GM21825 (cell line): ENCODE results near the gene TLR9.

Source experiments
- ATAC-seq: cut with Tn5 transposase; IDR thresholded peaks from one replicate; pipeline ENCODE4 v1.9.1; 2021; ENCODE audit warnings: mild to moderate bottlenecking, moderate library complexity; ENCODE audit not compliant: unreplicated experiment

Gene TLR9

GRCh38 chr3:52218454-52218853, 7.0 kb downstream of the TLR9 start:
- ATAC-seq: no peak

GRCh38 chr3:52218026-52218425, 7.4 kb downstream of the TLR9 start:
- no peak for ATAC-seq

GRCh38 chr3:52217409-52217805, 8.0 kb downstream of the TLR9 start:
- ATAC-seq: no peak

- no peak for ATAC-seq
Observed at GRCh38 chr3:52216585-52217408, 8.6 kb downstream of the TLR9 start.

GRCh38 chr3:52215351-52215750, 10.1 kb downstream of the TLR9 start:
- no peak for ATAC-seq

GRCh38 chr3:52213901-52214300, 11.5 kb downstream of the TLR9 start:
- no peak for ATAC-seq

GRCh38 chr3:52213005-52213404, 12.4 kb downstream of the TLR9 start:
- ATAC-seq: no peak

- ATAC-seq: no peak
Observed at GRCh38 chr3:52211268-52211891, 14.1 kb downstream of the TLR9 start.

GRCh38 chr3:52210550-52211046, 14.8 kb downstream of the TLR9 start:
- ATAC-seq: no peak

- no peak for ATAC-seq
Observed at GRCh38 chr3:52210037-52210436, 15.4 kb downstream of the TLR9 start.

GRCh38 chr3:52208556-52208955, 16.9 kb downstream of the TLR9 start:
- ATAC-seq: no peak

- no peak for ATAC-seq
Observed at GRCh38 chr3:52205727-52206372, 19.6 kb downstream of the TLR9 start.

- ATAC-seq: no peak
Observed at GRCh38 chr3:52204337-52205073, 20.9 kb downstream of the TLR9 start.

- no peak for ATAC-seq
Observed at GRCh38 chr3:52203701-52204100, 21.7 kb downstream of the TLR9 start.

- no peak for ATAC-seq
Observed at GRCh38 chr3:52202384-52203077, 22.9 kb downstream of the TLR9 start.

GRCh38 chr3:52200981-52201679, 24.3 kb downstream of the TLR9 start:
- no peak for ATAC-seq

- no peak for ATAC-seq
Observed at GRCh38 chr3:52198643-52199608, 26.5 kb downstream of the TLR9 start.

- ATAC-seq: peak; percentile 78
Observed at GRCh38 chr3:52197842-52198625, 27.4 kb downstream of the TLR9 start, which contains the start of gene ALAS1. Gene ALAS1, plus strand, starts transcription at chr3:52198160. Its CDS starts 1,082 bp downstream, at chr3:52199242.
